Mesenchymal stem cell (in vitro differentiated cells and primary cell): ENCODE measurements around the gene MRPL55.

ENCODE experiments used
- DNase-seq: peaks from one replicate; pipeline ENCODE4 v3.0.0-alpha.2; 2013
- H2AFZ ChIP-seq: one replicate; pipeline ENCODE4 v1.6.1; 2013; ENCODE audit warnings: low read depth, mild to moderate bottlenecking, control low read depth, inconsistent platforms, low read length, moderate library complexity
- H2AK5ac ChIP-seq: 2 replicates; pipeline ENCODE4 v1.6.1; 2013; ENCODE audit warnings: low read length, moderate library complexity, mild to moderate bottlenecking, inconsistent platforms; ENCODE audit not compliant: severe bottlenecking
- H2BK120ac ChIP-seq: one replicate; pipeline ENCODE4 v1.6.1; 2013; ENCODE audit warnings: low read depth, mild to moderate bottlenecking, inconsistent platforms, low read length, moderate library complexity
- H2BK12ac ChIP-seq, 2 experiments: one replicate each; pipeline ENCODE4 v1.6.1; 2013; ENCODE audit warnings: inconsistent platforms in 2 of 2, low read length in 2 of 2, mild to moderate bottlenecking in 2 of 2, moderate library complexity in 2 of 2, control low read depth in 1 of 2
- H2BK15ac ChIP-seq: one replicate; pipeline ENCODE4 v1.6.1; 2013; ENCODE audit warnings: mild to moderate bottlenecking, low read depth, inconsistent platforms; ENCODE audit not compliant: poor library complexity, severe bottlenecking
- H2BK5ac ChIP-seq: 2 replicates; pipeline ENCODE4 v1.6.1; 2013; ENCODE audit warnings: low read depth, mild to moderate bottlenecking, low read length, control low read depth, inconsistent platforms; ENCODE audit not compliant: poor library complexity, severe bottlenecking
- H3K14ac ChIP-seq, 2 experiments: one replicate each; pipeline ENCODE4 v1.6.1; 2013; ENCODE audit warnings: inconsistent platforms in 2 of 2, low read length in 2 of 2, control low read depth in 1 of 2, mild to moderate bottlenecking in 1 of 2, moderate library complexity in 1 of 2
- H3K18ac ChIP-seq, 2 experiments: one replicate each; pipeline ENCODE4 v1.6.1; 2013; ENCODE audit warnings: inconsistent platforms in 2 of 2, low read length in 2 of 2, control low read depth in 1 of 2, low read depth in 1 of 2, mild to moderate bottlenecking in 1 of 2
- H3K23ac ChIP-seq, 2 experiments: one replicate each; pipeline ENCODE4 v1.6.1; 2013; ENCODE audit warnings: inconsistent platforms in 2 of 2, low read length in 2 of 2, mild to moderate bottlenecking in 2 of 2, moderate library complexity in 2 of 2, control low read depth in 1 of 2
- H3K27ac ChIP-seq: 2 replicates; pipeline ENCODE4 v1.5.1; 2013; ENCODE audit warnings: mild to moderate bottlenecking, moderate library complexity, low read length, control low read depth, inconsistent platforms; ENCODE audit not compliant: poor library complexity, severe bottlenecking
- H3K27me3 ChIP-seq, 2 experiments: 2 replicates each; pipeline versions ENCODE4 v1.6.1 to v1.7.0; 2013; ENCODE audit warnings: low read length in 2 of 2, mild to moderate bottlenecking in 2 of 2, moderate library complexity in 2 of 2, control low read depth in 1 of 2, inconsistent platforms in 1 of 2; ENCODE audit not compliant: control insufficient read depth in 1 of 2, insufficient read depth in 1 of 2
- H3K36me3 ChIP-seq, 2 experiments: 2 replicates each; pipeline versions ENCODE4 v1.6.1 to v1.7.0; 2013; ENCODE audit warnings: low read length in 2 of 2, control low read depth in 1 of 2, inconsistent platforms in 1 of 2, low read depth in 1 of 2, mild to moderate bottlenecking in 1 of 2; ENCODE audit not compliant: insufficient read depth in 2 of 2, control insufficient read depth in 1 of 2
- H3K4ac ChIP-seq, 2 experiments: one replicate each; pipeline ENCODE4 v1.6.1; 2013; ENCODE audit warnings: inconsistent platforms in 2 of 2, low read length in 2 of 2, mild to moderate bottlenecking in 2 of 2, moderate library complexity in 2 of 2, control low read depth in 1 of 2, low read depth in 1 of 2
- H3K4me1 ChIP-seq: 2 replicates; pipeline ENCODE4 v1.6.1; 2013; ENCODE audit warnings: low read depth, low read length, control low read depth; ENCODE audit not compliant: control insufficient read depth, insufficient read depth
- H3K4me2 ChIP-seq: 2 replicates; pipeline ENCODE4 v1.6.1; 2013; ENCODE audit warnings: low read length, mild to moderate bottlenecking, inconsistent platforms; ENCODE audit not compliant: poor library complexity, severe bottlenecking
- H3K4me3 ChIP-seq, 2 experiments: 2 replicates each; pipeline versions ENCODE4 v1.5.1 to v1.7.0; 2013; ENCODE audit warnings: low read length in 2 of 2, mild to moderate bottlenecking in 2 of 2, control low read depth in 1 of 2, low read depth in 1 of 2; ENCODE audit not compliant: insufficient read depth in 1 of 2
- H3K79me1 ChIP-seq: replicated peaks from 2 replicates; pipeline ENCODE4 v1.6.1; 2013; ENCODE audit warnings: mild to moderate bottlenecking, control low read depth, low read length, inconsistent platforms; ENCODE audit not compliant: poor library complexity, severe bottlenecking
- H3K9ac ChIP-seq: 2 replicates; pipeline ENCODE4 v1.7.0; 2013; ENCODE audit warnings: mild to moderate bottlenecking, low read length, moderate library complexity
- H3K9me3 ChIP-seq: 2 replicates; pipeline ENCODE4 v1.7.0; 2013; ENCODE audit warnings: mild to moderate bottlenecking, low read length; ENCODE audit not compliant: control insufficient read depth
- H4K8ac ChIP-seq: one replicate; pipeline ENCODE4 v1.6.1; 2013; ENCODE audit warnings: inconsistent platforms, mild to moderate bottlenecking, low read length, moderate library complexity
- H4K91ac ChIP-seq: one replicate; pipeline ENCODE4 v1.6.1; 2013; ENCODE audit warnings: mild to moderate bottlenecking, low read length, inconsistent platforms
- WGBS: methylation state at CpG from one replicate; pipeline ENCODE4 v1.1.7; 2013; ENCODE audit warnings: mixed read lengths; 5-methylcytosine and 5-hydroxymethylcytosine counted together

Gene MRPL55

GRCh38 chr1:228073061-228073856 is 35.8 kb downstream of the MRPL55 start:
- no peaks in the 10 kb centered on the region for H3K9me3 ChIP-seq
- no peak overlapping the region for H3K23ac ChIP-seq
- H2BK120ac ChIP-seq, result no peak overlapping the region
- no peak for DNase-seq
- H3K9ac ChIP-seq, result no peak overlapping the region
- no peaks in the 10 kb centered on the region for H3K36me3 ChIP-seq
- H3K4me2 ChIP-seq, result no peak overlapping the region
- no peaks in the 10 kb centered on the region for H3K4me1 ChIP-seq
- no peak overlapping the region for H4K91ac ChIP-seq
- no peak overlapping the region for H3K4ac ChIP-seq
- H3K14ac ChIP-seq, result no peak overlapping the region
- no peak overlapping the region for H2BK15ac ChIP-seq
- H3K18ac ChIP-seq, result no peak overlapping the region
- 87% methylated on average over 23 of the region's 23 CpGs for WGBS
- peaks cover 4% of the 10 kb centered on the region for H3K79me1 ChIP-seq
- no peak overlapping the region for H2AK5ac ChIP-seq
- H4K8ac ChIP-seq, result no peak overlapping the region
- no peak overlapping the region for H3K4me3 ChIP-seq
- no peak overlapping the region for H2BK12ac ChIP-seq
- no peak overlapping the region for H3K27ac ChIP-seq
- H3K27me3 ChIP-seq, result peaks cover 42 to 52% of the 10 kb centered on the region in 2 experiments
- no peak overlapping the region for H2BK5ac ChIP-seq
- H2AFZ ChIP-seq, result no peak overlapping the region

GRCh38 chr1:228072658-228073043 is 36.4 kb downstream of the MRPL55 start:
- no peak overlapping the region for H2AK5ac ChIP-seq
- H3K79me1 ChIP-seq, result peaks cover 2% of the 10 kb centered on the region
- no peak overlapping the region for H3K4me2 ChIP-seq
- no peak overlapping the region for H3K4me3 ChIP-seq
- no peak overlapping the region for H2AFZ ChIP-seq
- H3K14ac ChIP-seq, result no peak overlapping the region
- H3K27ac ChIP-seq, result no peak overlapping the region
- H3K27me3 ChIP-seq, result peaks cover 48 to 58% of the 10 kb centered on the region in 2 experiments
- WGBS, result 80% methylated on average over 5 of the region's 5 CpGs
- H3K9me3 ChIP-seq, result no peaks in the 10 kb centered on the region
- H2BK120ac ChIP-seq, result no peak overlapping the region
- no peak overlapping the region for H2BK5ac ChIP-seq
- H3K23ac ChIP-seq, result no peak overlapping the region
- H3K4ac ChIP-seq, result no peak overlapping the region
- H2BK12ac ChIP-seq, result no peak overlapping the region
- H4K8ac ChIP-seq, result no peak overlapping the region
- H4K91ac ChIP-seq, result no peak overlapping the region
- H3K4me1 ChIP-seq, result no peaks in the 10 kb centered on the region
- no peak overlapping the region for H3K18ac ChIP-seq
- H3K36me3 ChIP-seq, result no peaks in the 10 kb centered on the region
- no peak for DNase-seq
- H2BK15ac ChIP-seq, result no peak overlapping the region
- H3K9ac ChIP-seq, result no peak overlapping the region

- Histone ChIP-seq H2AFZ (no peak overlapping the region), H2BK120ac (no peak overlapping the region), H4K91ac (no peak overlapping the region), H3K79me1 (no peaks in the 10 kb centered on the region), H3K4me1 (peaks cover 2% of the 10 kb centered on the region), H3K36me3 (no peaks in the 10 kb centered on the region), H3K4ac (no peak overlapping the region), H2BK15ac (no peak overlapping the region), H2AK5ac (no peak overlapping the region), H3K18ac (no peak overlapping the region), H3K9ac (no peak overlapping the region), H3K14ac (no peak overlapping the region), H2BK12ac (peak overlapping the region in 1 of 2 experiments; percentile 31), H3K9me3 (no peaks in the 10 kb centered on the region), H3K4me3 (no peak overlapping the region), H3K4me2 (no peak overlapping the region), H2BK5ac (no peak overlapping the region), H4K8ac (no peak overlapping the region), H3K27ac (no peak overlapping the region), H3K27me3 (peaks cover 54 to 64% of the 10 kb centered on the region in 2 experiments), H3K23ac (no peak overlapping the region)
- 65% methylated on average over 7 of the region's 7 CpGs for WGBS
- no peak for DNase-seq
Measured at GRCh38 chr1:228071839-228072657, 37.1 kb downstream of the MRPL55 start.

GRCh38 chr1:228070851-228071250 is 38.2 kb downstream of the MRPL55 start:
- Histone ChIP-seq H3K27ac (no peak overlapping the region), H3K4me3 (no peak overlapping the region), H2BK5ac (no peak overlapping the region), H3K9ac (no peak overlapping the region), H3K14ac (no peak overlapping the region), H3K4me2 (no peak overlapping the region), H2AFZ (no peak overlapping the region), H3K4ac (no peak overlapping the region), H2BK12ac (no peak overlapping the region), H4K91ac (no peak overlapping the region), H2BK15ac (no peak overlapping the region), H3K18ac (no peak overlapping the region), H3K23ac (no peak overlapping the region), H3K4me1 (peaks cover 2% of the 10 kb centered on the region), H3K79me1 (no peaks in the 10 kb centered on the region), H2BK120ac (no peak overlapping the region), H3K36me3 (no peaks in the 10 kb centered on the region), H3K9me3 (no peaks in the 10 kb centered on the region), H4K8ac (no peak overlapping the region), H3K27me3 (peaks cover 66 to 76% of the 10 kb centered on the region in 2 experiments), H2AK5ac (no peak overlapping the region)
- DNase-seq, result no peak
- 74% methylated on average over 3 of the region's 3 CpGs for WGBS
